Immature natural killer cell (primary cell): ENCODE results near the gene FGFR4. TPM values are rescaled to one million over a fixed set of nuclear protein-coding genes. Genes with fewer than 3 reads are reported as not detected.

Experiments
- DNase-seq, 3 donors: peaks; one replicate each; pipeline ENCODE4 v3.0.0; 2022; ENCODE audit warnings: mixed read lengths in 1 of 3
- H3K27ac Mint-ChIP-seq, 6 donors: one replicate each; pipeline ENCODE4 v1.8.0; 2020; ENCODE audit warnings: mixed read lengths in 6 of 6, mild to moderate bottlenecking in 5 of 6, inconsistent platforms in 4 of 6, moderate library complexity in 3 of 6
- H3K27me3 Mint-ChIP-seq, 3 donors: one replicate each; pipeline ENCODE4 v1.8.0; 2020 to 2021; ENCODE audit warnings: low read depth in 3 of 3, mild to moderate bottlenecking in 3 of 3, mixed read lengths in 3 of 3, moderate library complexity in 3 of 3, inconsistent platforms in 1 of 3
- H3K36me3 Mint-ChIP-seq, 3 donors: one replicate each; pipeline ENCODE4 v1.8.0; 2020; ENCODE audit warnings: mixed read lengths in 3 of 3, inconsistent platforms in 2 of 3, mild to moderate bottlenecking in 2 of 3
- H3K4me1 Mint-ChIP-seq, 2 donors: one replicate each; pipeline ENCODE4 v1.8.0; 2020; ENCODE audit warnings: inconsistent platforms in 2 of 2, mild to moderate bottlenecking in 2 of 2, mixed read lengths in 2 of 2, moderate library complexity in 1 of 2
- H3K4me3 Mint-ChIP-seq, 5 donors: one replicate each; pipeline ENCODE4 v1.8.0; 2020; ENCODE audit warnings: mild to moderate bottlenecking in 5 of 5, mixed read lengths in 5 of 5, inconsistent platforms in 3 of 5, moderate library complexity in 3 of 5
- H3K9me3 Mint-ChIP-seq, 6 donors: one replicate each; pipeline ENCODE4 v1.8.0; 2020; ENCODE audit warnings: mild to moderate bottlenecking in 6 of 6, mixed read lengths in 6 of 6, inconsistent platforms in 4 of 6, moderate library complexity in 3 of 6
- polyA plus RNA-seq, 3 donors: library from polyadenylated mRNA; unstranded; fragments of 300-500 nt; fragmentation: Illumina TruSeq; gene quantifications; one replicate each; pipeline ENCODE4 v1.2.3, GENCODE V29; 2021

Gene FGFR4
- polyA plus RNA-seq, 3 donors from 2014 or later = not detected

- H3K27ac Mint-ChIP-seq = peak overlapping the region in 5 of 6 donors; percentile 41 to 82 (median 61)
- peaks cover 0 to 2% (median 0%) of the 10 kb centered on the region in 3 donors for H3K27me3 Mint-ChIP-seq
- DNase-seq = no peak
- peaks cover 19 to 24% (median 23%) of the 10 kb centered on the region in 3 donors for H3K36me3 Mint-ChIP-seq
- H3K4me1 Mint-ChIP-seq = peaks cover 49 to 63% of the 10 kb centered on the region in 2 donors
- H3K9me3 Mint-ChIP-seq = no peaks in the 10 kb centered on the region
- peak overlapping the region in 1 of 5 donors; percentile 50 for H3K4me3 Mint-ChIP-seq
Measured at GRCh38 chr5:177140312-177140711, 53.6 kb downstream of the FGFR4 start.

DNA sequence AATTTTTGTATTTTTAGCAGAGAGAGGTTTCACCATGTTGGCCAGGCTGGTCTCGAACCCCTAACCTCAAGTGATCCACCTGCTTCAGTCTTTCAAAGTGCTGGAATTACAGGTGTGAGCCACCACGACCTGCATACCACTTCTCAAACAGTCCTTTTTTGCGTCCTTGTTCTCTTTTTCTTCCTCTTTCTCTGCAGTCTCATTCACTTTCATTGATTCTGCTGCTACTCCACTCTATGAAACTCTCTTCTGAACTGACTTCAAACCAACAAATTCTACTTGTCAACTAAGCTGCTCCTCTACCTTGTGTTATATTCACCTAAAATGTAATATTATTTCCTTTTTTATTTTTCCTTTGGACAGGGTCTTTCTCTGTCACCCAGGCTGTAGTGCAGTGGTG is 54.8 kb downstream of the FGFR4 start:
- DNase-seq = no peak

GRCh38 chr5:177142098-177142611 is 55.4 kb downstream of the FGFR4 start:
- H3K9me3 Mint-ChIP-seq = no peaks in the 10 kb centered on the region
- H3K36me3 Mint-ChIP-seq = peaks cover 13 to 17% (median 15%) of the 10 kb centered on the region in 3 donors
- no peak overlapping the region for H3K4me3 Mint-ChIP-seq
- H3K27ac Mint-ChIP-seq = peak overlapping the region in 2 of 6 donors; percentile 28 to 53
- DNase-seq = no peak
- H3K4me1 Mint-ChIP-seq = peaks cover 38 to 45% of the 10 kb centered on the region in 2 donors
- H3K27me3 Mint-ChIP-seq = peaks cover 0 to 2% (median 0%) of the 10 kb centered on the region in 3 donors

More for the DNA sequence above, 54.8 kb downstream of the FGFR4 start:
- Mint-ChIP-seq H3K27ac (peak overlapping the region in 4 of 6 donors; percentile 31 to 78 (median 53)), H3K36me3 (peaks cover 15 to 20% (median 18%) of the 10 kb centered on the region in 3 donors), H3K27me3 (peaks cover 0 to 2% (median 0%) of the 10 kb centered on the region in 3 donors), H3K9me3 (no peaks in the 10 kb centered on the region), H3K4me1 (peaks cover 42 to 51% of the 10 kb centered on the region in 2 donors), H3K4me3 (peak overlapping the region in 1 of 5 donors; percentile 9)

DNA sequence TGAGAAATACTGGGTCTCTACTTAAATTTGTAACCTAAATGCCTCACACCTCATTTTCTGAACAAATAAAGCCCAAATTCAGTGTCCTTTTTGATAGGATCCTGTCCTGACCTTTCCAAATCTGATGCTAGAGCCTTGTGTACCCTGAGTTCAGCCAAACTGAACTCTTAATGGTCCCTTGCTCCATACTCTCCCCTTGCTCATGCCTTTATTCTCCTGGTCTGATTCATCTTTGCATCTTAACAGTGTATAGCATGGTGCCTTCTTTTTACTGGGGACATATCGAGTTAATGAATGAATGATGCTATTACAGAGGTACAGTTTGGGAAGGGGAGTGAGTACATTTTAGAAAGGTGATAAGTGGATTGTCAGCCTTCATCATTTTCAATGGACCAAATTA is 56.1 kb downstream of the FGFR4 start:
- Mint-ChIP-seq H3K4me1 (peaks cover 36 to 38% of the 10 kb centered on the region in 2 donors), H3K27ac (peak overlapping the region in 2 of 6 donors; percentile 3 to 28), H3K36me3 (peaks cover 15 to 20% (median 16%) of the 10 kb centered on the region in 3 donors), H3K27me3 (peaks cover 0 to 2% (median 0%) of the 10 kb centered on the region in 3 donors), H3K9me3 (no peaks in the 10 kb centered on the region), H3K4me3 (no peak overlapping the region)
- no peak for DNase-seq

DNA sequence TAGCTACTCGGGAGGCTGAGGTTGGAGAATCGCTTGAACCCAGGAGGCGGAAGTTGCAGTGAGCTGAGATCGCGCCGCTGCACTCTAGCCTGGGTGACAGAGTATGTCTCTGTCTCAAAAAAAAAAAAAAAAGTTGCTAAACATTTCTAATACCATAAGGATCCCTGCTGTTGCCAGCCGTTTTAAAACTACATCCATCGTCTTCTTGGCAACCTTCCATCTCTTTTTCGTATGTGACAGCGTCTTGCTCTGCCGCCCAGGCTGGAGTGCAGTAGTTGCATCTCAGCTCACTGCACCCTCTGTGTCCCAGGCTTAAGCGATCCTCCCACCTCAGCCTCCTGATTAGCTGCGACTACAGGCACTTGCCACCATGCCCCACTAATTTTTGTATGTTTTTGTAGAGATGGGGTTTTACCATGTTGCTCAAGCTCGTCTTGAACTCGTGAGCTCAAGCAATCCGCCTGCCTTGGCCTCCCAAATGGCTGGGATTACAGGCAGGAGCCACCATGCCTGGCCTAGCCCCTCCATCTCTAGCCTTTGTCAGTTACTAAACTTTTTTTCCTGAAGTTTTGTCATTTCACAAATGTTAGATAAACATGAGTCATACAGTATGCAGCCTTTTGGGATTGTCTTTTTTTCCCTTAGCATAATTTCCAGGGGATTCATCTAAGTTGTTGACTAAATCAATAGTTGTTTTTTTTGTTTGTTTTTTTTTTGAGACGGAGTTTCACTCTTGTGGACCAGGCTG is 60.4 kb downstream of the FGFR4 start:
- DNase-seq = no peak
- no peak overlapping the region for H3K4me3 Mint-ChIP-seq
- H3K9me3 Mint-ChIP-seq = no peaks in the 10 kb centered on the region
- peak overlapping the region in 3 of 6 donors; percentile 52 to 66 (median 57) for H3K27ac Mint-ChIP-seq
- H3K27me3 Mint-ChIP-seq = no peaks in the 10 kb centered on the region
- H3K4me1 Mint-ChIP-seq = peaks cover 11 to 17% of the 10 kb centered on the region in 2 donors
- peaks cover 3 to 13% (median 4%) of the 10 kb centered on the region in 3 donors for H3K36me3 Mint-ChIP-seq

Other genes starting within 250 kb of the FGFR4 start
- 1 to 10 TPM in 2 of 3 donors, under 1 TPM in 1; 0.21 to 2.5 (median 2.4) TPM for gene HK3, start 187.6 kb upstream of the FGFR4 start, polyA plus RNA-seq
- gene UIMC1, start 80.1 kb upstream of the FGFR4 start, polyA plus RNA-seq = 10 to 100 TPM; 12.8 to 21.5 (median 14.9) TPM
- gene ZNF346, start 64.2 kb upstream of the FGFR4 start, polyA plus RNA-seq = 10 to 100 TPM in 2 of 3 donors, 1 to 10 TPM in 1; 8.8 to 21.5 (median 10.6) TPM
- 10 to 100 TPM; 17.3 to 92.9 (median 19.7) TPM for gene NSD1, start 46.9 kb downstream of the FGFR4 start, polyA plus RNA-seq
- gene RAB24, start 216.8 kb downstream of the FGFR4 start, polyA plus RNA-seq = 10 to 100 TPM; 39.7 to 80.2 (median 45.8) TPM
- 100 to 1,000 TPM; 345 to 494 (median 375) TPM for gene PRELID1, start 216.9 kb downstream of the FGFR4 start, polyA plus RNA-seq
- 1 to 10 TPM; 2.1 to 4.2 (median 4.1) TPM for gene MXD3, start 225.0 kb downstream of the FGFR4 start, polyA plus RNA-seq